NCI-H1417 (cell line): ENCODE data around the gene OR8S1.

ENCODE experiments used
- DNase-seq, 3 experiments: peaks; one replicate each; lab custom pipeline; 2025; lab: John Stamatoyannopoulos, UW

OR8S1 gene

DNA sequence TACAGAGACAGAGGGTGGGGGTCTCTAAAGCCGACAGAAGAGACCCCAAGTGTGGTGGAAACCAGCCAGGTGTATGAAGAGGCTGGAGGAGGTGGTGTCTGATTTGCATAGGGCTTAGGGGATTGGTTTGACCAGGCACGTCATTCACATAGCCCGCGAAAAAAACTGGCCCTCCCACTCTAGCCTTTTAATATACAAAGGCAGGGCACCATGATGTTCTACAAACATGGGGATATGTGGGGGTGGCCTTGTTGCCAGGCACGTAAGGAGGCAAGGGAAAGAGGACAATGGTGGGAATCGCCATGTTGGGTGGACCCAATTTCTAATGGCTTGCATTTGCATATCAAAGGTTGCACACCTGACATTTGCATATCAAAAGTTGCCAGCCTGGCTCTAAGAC lies 31.2 kb downstream of the OR8S1 start:
- no peak for DNase-seq

DNA sequence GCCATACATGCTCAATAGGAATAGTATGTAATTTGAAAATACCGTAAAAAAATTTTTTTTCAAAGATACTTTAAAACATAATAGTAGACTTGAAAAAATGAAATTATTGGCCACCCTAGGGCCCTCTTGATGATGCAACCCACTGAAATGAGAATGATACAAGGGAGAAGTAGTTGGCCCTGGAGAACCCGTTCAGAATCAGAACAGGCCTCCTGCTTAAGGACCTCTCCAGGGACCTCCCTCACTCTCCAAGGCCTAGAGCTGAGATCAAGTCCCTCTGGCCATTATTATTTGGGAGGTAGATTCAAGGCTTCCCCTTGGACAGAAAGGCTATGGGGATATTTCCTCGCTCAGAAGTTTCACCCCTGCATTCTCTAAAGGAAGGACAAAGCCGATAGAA lies 32.5 kb downstream of the OR8S1 start:
- no peak for DNase-seq

DNA sequence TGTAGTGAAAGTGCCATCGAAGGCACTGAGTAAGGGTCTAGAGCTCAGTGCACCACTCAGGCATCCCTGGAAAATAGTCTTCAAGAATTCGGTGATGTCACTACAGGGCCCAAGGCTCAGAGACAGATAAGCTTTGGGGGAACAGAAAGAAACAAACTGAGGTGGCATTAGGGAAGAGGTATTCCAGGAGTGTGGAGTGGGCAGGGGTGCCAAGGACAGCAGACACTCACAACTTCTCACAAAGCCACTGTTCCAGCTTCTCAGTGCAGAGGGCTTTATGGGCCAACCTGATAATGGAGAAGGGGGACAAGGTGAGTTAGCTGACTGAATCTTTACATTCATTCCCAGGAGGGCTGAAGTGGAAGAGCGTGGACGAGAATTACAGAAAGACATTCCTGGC lies 42.3 kb downstream of the OR8S1 start:
- DNase-seq: no peak

DNA sequence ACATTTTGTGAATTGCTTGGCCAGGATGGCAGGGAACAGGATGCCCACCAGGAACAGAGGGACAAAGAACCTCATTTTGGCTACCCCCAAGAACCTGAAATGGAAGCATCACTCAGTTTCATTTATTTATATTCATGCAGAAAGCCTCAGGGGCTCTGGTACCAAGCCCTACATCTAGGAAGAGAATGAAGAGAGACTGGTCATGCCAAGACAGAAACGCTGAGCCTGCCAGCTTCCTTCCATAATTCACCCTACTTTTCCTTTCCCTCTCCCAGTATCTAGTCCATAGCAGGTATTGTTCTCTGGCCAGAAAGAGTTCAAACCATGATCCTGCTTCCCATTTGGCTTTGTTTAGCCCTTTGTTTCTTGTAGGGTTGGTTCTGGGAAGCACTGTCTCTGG lies 44.5 kb downstream of the OR8S1 start, which contains the start of gene LALBA:
Gene LALBA (minus strand): TSS at position 101 of the 400 bp plus-strand sequence. CDS start 26 bp downstream, at position 75.
- DNase-seq: no peak

DNA sequence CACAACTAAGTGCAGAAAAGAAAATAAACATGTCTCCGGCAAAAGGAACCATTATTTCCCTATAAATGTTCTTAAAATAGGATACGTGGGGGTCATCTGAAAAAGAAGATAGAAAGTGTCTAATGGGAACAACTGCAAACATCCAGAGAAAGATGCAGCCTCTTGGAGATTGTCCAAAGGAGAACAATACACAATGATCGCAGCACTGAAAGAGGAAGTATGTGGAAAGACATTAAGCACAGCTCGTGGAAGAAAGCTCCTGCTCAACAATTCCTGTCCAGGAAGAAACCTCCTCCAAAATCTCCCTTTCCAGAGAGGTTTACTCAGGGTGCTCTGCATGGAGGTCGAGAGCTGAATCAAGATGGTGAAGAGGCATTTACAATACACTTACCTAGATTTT lies 46.9 kb downstream of the OR8S1 start:
- DNase-seq: no peak
